Measurements from ENCODE around the gene RPSA.

- TF ChIP-seq CTCF (IDR thresholded peaks at IDR 0.05; ENCODE audit: borderline replicate concordance, extremely low read depth, low read length, poor library complexity, severe bottlenecking): no peak
- no peak for TF ChIP-seq EZH2 (IDR thresholded peaks at IDR 0.05; ENCODE audit: borderline replicate concordance, low read depth, low read length, severe bottlenecking)
These were observed 48.2 kb upstream of the RPSA start for GRCh38 chr3:39358333-39358732.
